ENCODE measurements around the gene ALG6. TPM values are rescaled to one million over a fixed set of nuclear protein-coding genes. Genes with fewer than 3 reads are reported as not detected.

The ALG6 gene
- total RNA-seq, 1 donor from 2014 or later, result 20.3 TPM

DNA sequence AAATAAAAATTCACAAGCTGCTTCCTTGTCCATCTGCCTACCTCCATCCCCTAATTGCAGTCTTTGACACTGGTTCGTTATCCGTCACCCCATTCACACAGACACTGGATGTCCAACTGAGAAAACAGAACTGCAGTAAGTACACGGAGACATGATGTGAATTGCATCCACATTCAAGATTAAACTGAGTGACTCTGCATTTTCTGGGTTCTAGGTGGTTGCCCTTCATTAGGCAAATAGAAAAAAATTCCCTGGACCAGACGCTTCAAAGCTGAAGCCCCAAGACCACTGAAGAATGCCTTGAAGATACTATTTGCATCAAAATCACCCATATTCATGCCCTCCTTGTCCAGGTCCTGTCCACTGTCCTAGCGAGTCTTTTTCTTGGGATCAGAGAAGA, 7.9 kb upstream of the ALG6 start:
- no peak overlapping the region for H3K4me3 Mint-ChIP-seq
- H3K27ac Mint-ChIP-seq, result no peak overlapping the region
- H3K27me3 Mint-ChIP-seq (ENCODE audit: low read depth), result peaks cover 24% of the 10 kb centered on the region
- TF ChIP-seq, protein P1, sequence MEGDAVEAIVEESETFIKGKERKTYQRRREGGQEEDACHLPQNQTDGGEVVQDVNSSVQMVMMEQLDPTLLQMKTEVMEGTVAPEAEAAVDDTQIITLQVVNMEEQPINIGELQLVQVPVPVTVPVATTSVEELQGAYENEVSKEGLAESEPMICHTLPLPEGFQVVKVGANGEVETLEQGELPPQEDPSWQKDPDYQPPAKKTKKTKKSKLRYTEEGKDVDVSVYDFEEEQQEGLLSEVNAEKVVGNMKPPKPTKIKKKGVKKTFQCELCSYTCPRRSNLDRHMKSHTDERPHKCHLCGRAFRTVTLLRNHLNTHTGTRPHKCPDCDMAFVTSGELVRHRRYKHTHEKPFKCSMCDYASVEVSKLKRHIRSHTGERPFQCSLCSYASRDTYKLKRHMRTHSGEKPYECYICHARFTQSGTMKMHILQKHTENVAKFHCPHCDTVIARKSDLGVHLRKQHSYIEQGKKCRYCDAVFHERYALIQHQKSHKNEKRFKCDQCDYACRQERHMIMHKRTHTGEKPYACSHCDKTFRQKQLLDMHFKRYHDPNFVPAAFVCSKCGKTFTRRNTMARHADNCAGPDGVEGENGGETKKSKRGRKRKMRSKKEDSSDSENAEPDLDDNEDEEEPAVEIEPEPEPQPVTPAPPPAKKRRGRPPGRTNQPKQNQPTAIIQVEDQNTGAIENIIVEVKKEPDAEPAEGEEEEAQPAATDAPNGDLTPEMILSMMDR (IDR thresholded peaks at IDR 0.05; ENCODE audit: unreplicated experiment), result no peak
- H3K4me1 Mint-ChIP-seq, result no peaks in the 10 kb centered on the region
- H3K36me3 Mint-ChIP-seq, result no peaks in the 10 kb centered on the region
- H3K9me3 Mint-ChIP-seq, result peaks cover 3% of the 10 kb centered on the region
- no peak for DNase-seq (ENCODE audit: low spot score in 2 of 2, unreplicated experiment in 2 of 2)

GRCh38 chr1:63362073-63362472, 5.4 kb upstream of the ALG6 start:
- peaks cover 7% of the 10 kb centered on the region for H3K4me1 Mint-ChIP-seq
- no peak overlapping the region for H3K4me3 Mint-ChIP-seq
- no peaks in the 10 kb centered on the region for H3K36me3 Mint-ChIP-seq
- peaks cover 8% of the 10 kb centered on the region for H3K27me3 Mint-ChIP-seq (ENCODE audit: low read depth)
- TF ChIP-seq, protein P1 (IDR thresholded peaks at IDR 0.05; ENCODE audit: unreplicated experiment), result no peak
- H3K27ac Mint-ChIP-seq, result no peak overlapping the region
- DNase-seq (ENCODE audit: low spot score in 2 of 2, unreplicated experiment in 2 of 2), result no peak
- H3K9me3 Mint-ChIP-seq, result peaks cover 3% of the 10 kb centered on the region

DNA sequence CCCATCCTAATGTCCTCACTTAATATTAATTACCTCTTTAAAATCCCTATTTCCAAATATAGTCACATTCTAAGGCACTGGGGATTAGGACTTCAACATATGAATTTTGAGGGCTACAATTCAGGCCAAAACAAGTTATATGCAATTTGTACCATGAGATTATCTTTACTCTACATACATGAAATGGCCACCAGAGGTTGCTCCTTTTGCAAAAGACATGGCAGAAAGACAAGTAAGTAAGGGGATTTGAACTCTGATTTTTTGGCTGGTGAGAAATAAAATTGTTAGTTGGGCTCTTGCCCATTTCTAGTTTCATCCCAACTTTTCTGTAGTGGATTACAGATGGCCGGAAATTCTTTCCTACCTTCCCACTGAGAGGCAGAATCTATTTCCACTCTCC, 4.8 kb upstream of the ALG6 start:
- peaks cover 8% of the 10 kb centered on the region for H3K27me3 Mint-ChIP-seq (ENCODE audit: low read depth)
- peaks cover 3% of the 10 kb centered on the region for H3K9me3 Mint-ChIP-seq
- H3K4me1 Mint-ChIP-seq, result peaks cover 8% of the 10 kb centered on the region
- no peak overlapping the region for H3K4me3 Mint-ChIP-seq
- DNase-seq (ENCODE audit: low spot score in 2 of 2, unreplicated experiment in 2 of 2), result no peak
- H3K36me3 Mint-ChIP-seq, result no peaks in the 10 kb centered on the region
- TF ChIP-seq, protein P1 (IDR thresholded peaks at IDR 0.05; ENCODE audit: unreplicated experiment), result no peak
- H3K27ac Mint-ChIP-seq, result no peak overlapping the region

DNA sequence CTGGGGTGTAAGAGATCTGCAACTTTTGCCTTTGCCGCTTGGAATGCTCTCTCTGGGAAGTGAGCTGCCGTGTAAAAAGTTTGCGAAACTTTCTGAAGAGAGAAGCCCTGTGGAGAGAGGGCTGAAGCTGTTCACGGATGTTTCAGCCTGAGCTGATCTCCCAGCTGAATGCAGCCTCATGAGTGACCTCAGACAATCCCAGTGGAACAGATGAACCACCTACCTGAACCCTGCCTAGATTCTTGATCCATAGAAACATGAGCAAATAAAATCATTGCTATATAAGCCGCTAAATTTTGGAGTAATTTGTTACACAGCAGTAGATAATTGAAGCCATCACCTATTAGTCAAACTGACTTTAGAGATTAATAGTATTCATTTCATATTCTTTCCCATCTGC, 4.4 kb upstream of the ALG6 start:
- Mint-ChIP-seq H3K36me3 (no peaks in the 10 kb centered on the region), H3K27me3 (ENCODE audit: low read depth) (peaks cover 8% of the 10 kb centered on the region), H3K9me3 (peaks cover 3% of the 10 kb centered on the region), H3K4me1 (peaks cover 8% of the 10 kb centered on the region), H3K4me3 (no peak overlapping the region), H3K27ac (no peak overlapping the region)
- no peak for DNase-seq (ENCODE audit: low spot score in 2 of 2, unreplicated experiment in 2 of 2)
- TF ChIP-seq, protein P1 (IDR thresholded peaks at IDR 0.05; ENCODE audit: unreplicated experiment), result no peak

DNA sequence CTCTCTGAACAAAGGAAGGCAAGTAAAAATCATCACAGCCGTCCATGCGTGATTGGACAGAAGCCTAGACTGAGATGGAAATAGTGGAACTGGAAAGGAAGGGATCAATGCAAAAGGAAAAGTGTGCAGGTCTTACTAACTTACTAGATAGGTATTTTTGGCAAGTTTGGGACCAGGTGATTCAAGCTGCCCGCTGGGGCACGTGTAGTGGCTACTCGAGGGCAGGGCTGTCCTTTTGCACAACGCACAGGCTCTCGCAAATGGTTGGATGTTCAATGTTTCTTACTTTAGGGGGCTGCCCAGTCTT, 566 bp upstream of the ALG6 start:
- Mint-ChIP-seq H3K4me1 (peaks cover 13% of the 10 kb centered on the region), H3K36me3 (peaks cover 3% of the 10 kb centered on the region), H3K27ac (peak overlapping the region; percentile 74), H3K4me3 (peak overlapping the region; percentile 58), H3K9me3 (peaks cover 3% of the 10 kb centered on the region), H3K27me3 (ENCODE audit: low read depth) (peaks cover 7% of the 10 kb centered on the region)
- no peak for DNase-seq (ENCODE audit: low spot score in 2 of 2, unreplicated experiment in 2 of 2)
- TF ChIP-seq, protein P1 (IDR thresholded peaks at IDR 0.05; ENCODE audit: unreplicated experiment), result no peak

DNA sequence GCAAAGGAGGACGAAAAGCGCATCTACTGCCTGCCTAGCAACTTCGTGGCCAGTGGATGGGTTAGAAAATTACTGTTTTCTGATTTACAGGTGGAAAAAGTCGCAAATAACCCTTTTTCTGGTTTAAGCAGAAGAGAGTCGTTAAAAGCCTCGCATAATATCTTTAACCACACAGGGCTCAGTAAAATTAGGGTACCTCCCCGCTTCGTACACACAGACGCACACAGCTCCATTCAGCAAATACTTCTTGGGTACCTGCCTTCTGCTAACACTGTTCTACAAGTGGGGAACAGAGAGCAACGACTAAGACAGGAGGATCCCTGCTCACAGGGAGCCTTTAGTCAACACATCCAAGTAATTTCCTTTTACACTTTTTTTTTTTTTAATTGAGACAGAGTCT, 704 bp downstream of the ALG6 start:
- peak overlapping the region; percentile 81 for H3K27ac Mint-ChIP-seq
- peak overlapping the region; percentile 95 for H3K4me3 Mint-ChIP-seq
- DNase-seq (ENCODE audit: low spot score in 2 of 2, unreplicated experiment in 2 of 2), result no peak
- TF ChIP-seq, protein P1 (IDR thresholded peaks at IDR 0.05; ENCODE audit: unreplicated experiment), result no peak
- peaks cover 3% of the 10 kb centered on the region for H3K36me3 Mint-ChIP-seq
- H3K9me3 Mint-ChIP-seq, result no peaks in the 10 kb centered on the region
- H3K27me3 Mint-ChIP-seq (ENCODE audit: low read depth), result no peaks in the 10 kb centered on the region
- peaks cover 13% of the 10 kb centered on the region for H3K4me1 Mint-ChIP-seq

All from mesothelial cell of epicardium (in vitro differentiated cells).